CD14-positive monocyte (primary cell): ENCODE results near the gene BSPRY. TPM values are rescaled to one million over a fixed set of nuclear protein-coding genes. Genes with fewer than 3 reads are reported as not detected.
"Not testable (repeated sequence)": the region's sequence is repeated elsewhere in the genome, so short reads cannot be mapped to it uniquely, and the experiment has no call there.

ENCODE experiments used
- DNase-seq, 3 donors: peaks; one replicate each; pipeline ENCODE4 v3.0.0-alpha.2; 2011 to 2022
- H2AFZ ChIP-seq: 2 replicates; pipeline ENCODE4 v1.6.0; 2012; ENCODE audit warnings: mild to moderate bottlenecking, low read depth, low read length, inconsistent platforms; ENCODE audit not compliant: insufficient read depth, poor library complexity, severe bottlenecking
- H3K27ac ChIP-seq, 2 donors: 1 replicate in 1 of 2; 2 replicates in 1 of 2; pipeline ENCODE4 v1.5.1; 2012 to 2013; ENCODE audit warnings: low read length in 2 of 2, control low read depth in 1 of 2, inconsistent platforms in 1 of 2, low read depth in 1 of 2, mild to moderate bottlenecking in 1 of 2
- H3K27me3 ChIP-seq, 2 donors: one replicate each; pipeline versions ENCODE4 v1.6.0 to v1.6.1; 2011 to 2013; ENCODE audit warnings: low read length in 2 of 2; ENCODE audit not compliant: control insufficient read depth in 2 of 2, insufficient read depth in 2 of 2
- H3K36me3 ChIP-seq, 2 donors: replicated peaks in 1 of 2; 1 replicate in 1 of 2; 2 replicates in 1 of 2; pipeline versions ENCODE4 v1.5.1 to v1.6.1; 2012 to 2013; ENCODE audit warnings: low read length in 2 of 2, control low read depth in 1 of 2, inconsistent platforms in 1 of 2, mild to moderate bottlenecking in 1 of 2; ENCODE audit not compliant: insufficient read depth in 2 of 2, control insufficient read depth in 1 of 2
- H3K4me1 ChIP-seq, 2 donors: 1 replicate in 1 of 2; 2 replicates in 1 of 2; pipeline versions ENCODE4 v1.5.1 to v1.6.1; 2012 to 2013; ENCODE audit warnings: low read length in 2 of 2, control low read depth in 1 of 2, inconsistent platforms in 1 of 2, mild to moderate bottlenecking in 1 of 2, moderate library complexity in 1 of 2; ENCODE audit not compliant: insufficient read depth in 2 of 2, control insufficient read depth in 1 of 2
- H3K4me2 ChIP-seq: replicated peaks from 2 replicates; pipeline ENCODE3; 2012; ENCODE audit warnings: low read length, moderate library complexity, mild to moderate bottlenecking; ENCODE audit not compliant: poor library complexity, severe bottlenecking; ENCODE audit errors: extremely low read depth
- H3K4me3 ChIP-seq, 3 experiments: fragments of 200-600 bp in 1 of 3; sonication (generic) in 1 of 3; replicated peaks in 1 of 3; 1 replicate in 2 of 3; 2 replicates in 1 of 3; pipeline ENCODE4 v1.5.1; 2011 to 2013; ENCODE audit warnings: low read length in 3 of 3, mild to moderate bottlenecking in 3 of 3, control low read depth in 2 of 3, low read depth in 2 of 3, inconsistent platforms in 1 of 3, moderate library complexity in 1 of 3
- H3K79me2 ChIP-seq: 2 replicates; pipeline ENCODE4 v1.6.0; 2012; ENCODE audit warnings: mild to moderate bottlenecking, control low read depth, inconsistent platforms, low read length, moderate library complexity; ENCODE audit not compliant: insufficient read depth
- H3K9ac ChIP-seq: 2 replicates; pipeline ENCODE4 v1.6.0; 2017; ENCODE audit warnings: low read length, mild to moderate bottlenecking; ENCODE audit not compliant: insufficient read depth, poor library complexity, severe bottlenecking
- H3K9me3 ChIP-seq, 2 donors: replicated peaks in 1 of 2; 1 replicate in 1 of 2; 2 replicates in 1 of 2; pipeline versions ENCODE4 v1.5.1 to v1.6.1; 2012 to 2013; ENCODE audit warnings: low read length in 2 of 2, control low read depth in 1 of 2; ENCODE audit not compliant: control insufficient read depth in 1 of 2, insufficient read depth in 1 of 2
- H4K20me1 ChIP-seq: 2 replicates; pipeline ENCODE4 v1.6.0; 2012; ENCODE audit warnings: mild to moderate bottlenecking, low read length, control low read depth, moderate library complexity; ENCODE audit not compliant: insufficient read depth
- H3K27ac Mint-ChIP-seq, 7 donors: one replicate each; pipeline ENCODE4 v1.8.0; 2020; ENCODE audit warnings: mild to moderate bottlenecking in 7 of 7, mixed read lengths in 7 of 7, moderate library complexity in 6 of 7, inconsistent platforms in 2 of 7
- H3K27me3 Mint-ChIP-seq, 3 donors: one replicate each; pipeline ENCODE4 v1.8.0; 2021 to 2022; ENCODE audit warnings: low read depth in 3 of 3, mild to moderate bottlenecking in 3 of 3, mixed read lengths in 3 of 3, moderate library complexity in 3 of 3, inconsistent platforms in 1 of 3
- H3K36me3 Mint-ChIP-seq, 2 donors: one replicate each; pipeline ENCODE4 v1.8.0; 2020; ENCODE audit warnings: mixed read lengths in 2 of 2, inconsistent platforms in 1 of 2, mild to moderate bottlenecking in 1 of 2
- H3K4me1 Mint-ChIP-seq: one replicate; pipeline ENCODE4 v1.8.0; 2020; ENCODE audit warnings: mild to moderate bottlenecking, mixed read lengths
- H3K4me3 Mint-ChIP-seq, 2 donors: one replicate each; pipeline ENCODE4 v1.8.0; 2020; ENCODE audit warnings: mild to moderate bottlenecking in 2 of 2, mixed read lengths in 2 of 2, moderate library complexity in 1 of 2
- H3K9me3 Mint-ChIP-seq, 7 donors: one replicate each; pipeline ENCODE4 v1.8.0; 2020 to 2022; ENCODE audit warnings: mixed read lengths in 7 of 7, mild to moderate bottlenecking in 6 of 7, moderate library complexity in 6 of 7, inconsistent platforms in 2 of 7
- WGBS: methylation state at CpG from one replicate; pipeline ENCODE4 v1.1.5; 2013; ENCODE audit warnings: missing lambda C conversion rate; ENCODE audit not compliant: insufficient coverage; 5-methylcytosine and 5-hydroxymethylcytosine counted together
- intact Hi-C, 2 donors: fragments of 100-400 bp; cut with micrococcal nuclease; formaldehyde crosslinking; loops; one replicate each; pipeline versions ENCODE4 v1.15.0 to v1.15.1; 2023
- polyA plus RNA-seq, 3 donors: library from polyadenylated mRNA; depleted of rRNA in 1 of 3; unstranded in 2 of 3; stranded (reverse) in 1 of 3; fragments of 300-500 nt in 2 of 3; fragments of >200 nt in 1 of 3; fragmentation: Illumina TruSeq in 2 of 3; gene quantifications; 1 replicate in 2 of 3; 2 replicates in 1 of 3; pipeline ENCODE4 v1.2.3, GENCODE V29; 2012 to 2021
- TF ChIP-seq, protein P1 (sequence below): fragments of 200-600 bp; IDR thresholded peaks from one replicate; pipeline ENCODE4 v1.8.0; 2022; ENCODE audit warnings: antibody characterized with exemption, mild to moderate bottlenecking

Gene BSPRY
- polyA plus RNA-seq, 3 donors: 0.16 TPM; not detected in 2

GRCh38 chr9:113363336-113363735, 14.0 kb downstream of the BSPRY start:
- Histone ChIP-seq H3K4me2 (no peak overlapping the region), H3K27ac (no peak overlapping the region), H4K20me1 (no peaks in the 10 kb centered on the region), H3K4me3 (no peak overlapping the region), H3K4me1 (peaks cover 11 to 16% of the 10 kb centered on the region in 2 donors), H3K27me3 (no peaks in the 10 kb centered on the region), H3K9ac (no peak overlapping the region), H3K36me3 (no peaks in the 10 kb centered on the region), H3K9me3 (no peaks in the 10 kb centered on the region), H3K79me2 (no peaks in the 10 kb centered on the region), H2AFZ (no peak overlapping the region)
- H3K4me3 Mint-ChIP-seq: no peak overlapping the region
- no peak for DNase-seq
- no peaks in the 10 kb centered on the region for H3K9me3 Mint-ChIP-seq
- no peaks in the 10 kb centered on the region for H3K36me3 Mint-ChIP-seq
- no peak overlapping the region for H3K27ac Mint-ChIP-seq
- H3K4me1 Mint-ChIP-seq: peaks cover 16% of the 10 kb centered on the region
- 100% methylated on average over 2 of the region's 3 CpGs for WGBS
- intact Hi-C loops: no loop called here
- H3K27me3 Mint-ChIP-seq: peaks cover 0 to 3% (median 0%) of the 10 kb centered on the region in 3 donors
- TF ChIP-seq, protein P1, sequence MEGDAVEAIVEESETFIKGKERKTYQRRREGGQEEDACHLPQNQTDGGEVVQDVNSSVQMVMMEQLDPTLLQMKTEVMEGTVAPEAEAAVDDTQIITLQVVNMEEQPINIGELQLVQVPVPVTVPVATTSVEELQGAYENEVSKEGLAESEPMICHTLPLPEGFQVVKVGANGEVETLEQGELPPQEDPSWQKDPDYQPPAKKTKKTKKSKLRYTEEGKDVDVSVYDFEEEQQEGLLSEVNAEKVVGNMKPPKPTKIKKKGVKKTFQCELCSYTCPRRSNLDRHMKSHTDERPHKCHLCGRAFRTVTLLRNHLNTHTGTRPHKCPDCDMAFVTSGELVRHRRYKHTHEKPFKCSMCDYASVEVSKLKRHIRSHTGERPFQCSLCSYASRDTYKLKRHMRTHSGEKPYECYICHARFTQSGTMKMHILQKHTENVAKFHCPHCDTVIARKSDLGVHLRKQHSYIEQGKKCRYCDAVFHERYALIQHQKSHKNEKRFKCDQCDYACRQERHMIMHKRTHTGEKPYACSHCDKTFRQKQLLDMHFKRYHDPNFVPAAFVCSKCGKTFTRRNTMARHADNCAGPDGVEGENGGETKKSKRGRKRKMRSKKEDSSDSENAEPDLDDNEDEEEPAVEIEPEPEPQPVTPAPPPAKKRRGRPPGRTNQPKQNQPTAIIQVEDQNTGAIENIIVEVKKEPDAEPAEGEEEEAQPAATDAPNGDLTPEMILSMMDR: no peak

- TF ChIP-seq, protein P1: no peak
- Histone ChIP-seq H3K9ac (no peak overlapping the region), H3K4me2 (no peak overlapping the region), H3K27me3 (no peaks in the 10 kb centered on the region), H3K4me1 (peaks cover 11 to 16% of the 10 kb centered on the region in 2 donors), H3K79me2 (no peaks in the 10 kb centered on the region), H3K27ac (peak overlapping the region in 1 of 2 donors; percentile 70), H4K20me1 (no peaks in the 10 kb centered on the region), H3K4me3 (no peak overlapping the region), H3K36me3 (no peaks in the 10 kb centered on the region), H2AFZ (peak overlapping the region; percentile 68), H3K9me3 (no peaks in the 10 kb centered on the region)
- WGBS: no CpG with 5 or more reads among the region's 1 CpG
- Mint-ChIP-seq H3K36me3 (no peaks in the 10 kb centered on the region), H3K4me3 (no peak overlapping the region), H3K27ac (peak overlapping the region in 3 of 7 donors; percentile 34 to 86 (median 73)), H3K27me3 (peaks cover 0 to 3% (median 0%) of the 10 kb centered on the region in 3 donors), H3K9me3 (no peaks in the 10 kb centered on the region), H3K4me1 (peaks cover 16% of the 10 kb centered on the region)
- intact Hi-C loops: no loop called here
- DNase-seq: no peak
Observed at GRCh38 chr9:113364951-113365350, 15.6 kb downstream of the BSPRY start.

DNA sequence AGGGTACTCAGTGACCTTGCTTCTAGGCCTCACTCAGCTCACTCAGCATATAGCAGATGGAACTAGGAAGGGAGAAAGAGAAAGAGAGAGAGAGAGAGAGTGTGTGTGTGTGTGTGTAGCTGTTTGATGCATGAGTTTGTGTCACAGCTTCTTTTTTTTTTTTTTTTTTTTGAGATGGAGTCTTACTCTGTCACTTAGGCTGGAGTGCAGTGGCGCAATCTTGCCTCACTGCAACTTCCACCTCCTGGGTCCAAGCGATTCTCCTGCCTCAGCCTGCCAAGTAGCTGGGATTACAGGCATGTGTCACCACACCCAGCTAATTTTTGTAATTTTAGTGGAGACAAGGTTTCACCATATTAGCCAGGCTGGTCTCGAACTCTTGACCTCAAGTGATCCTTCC, 16.3 kb downstream of the BSPRY start:
- 0% methylated on average over 1 of the region's 3 CpGs for WGBS
- H3K9me3 Mint-ChIP-seq, H3K36me3 ChIP-seq, intact Hi-C loops, H4K20me1 ChIP-seq, H3K4me2 ChIP-seq, H3K27me3 ChIP-seq, H3K9me3 ChIP-seq, H3K79me2 ChIP-seq, H3K27me3 Mint-ChIP-seq, H3K36me3 Mint-ChIP-seq, H3K4me3 Mint-ChIP-seq, H3K4me3 ChIP-seq, H3K9ac ChIP-seq: not testable (repeated sequence)
- Histone ChIP-seq H2AFZ (peak overlapping the region; percentile 68), H3K27ac (peak overlapping the region in 1 of 2 donors; percentile 70), H3K4me1 (peaks cover 11 to 16% of the 10 kb centered on the region in 2 donors)
- Mint-ChIP-seq H3K4me1 (peaks cover 16% of the 10 kb centered on the region), H3K27ac (peak overlapping the region in 6 of 7 donors; percentile 34 to 86 (median 58))
- DNase-seq: peak; percentile 37 to 54 (median 49)
